ENCODE data around the gene HABP2.

Gene HABP2

DNA sequence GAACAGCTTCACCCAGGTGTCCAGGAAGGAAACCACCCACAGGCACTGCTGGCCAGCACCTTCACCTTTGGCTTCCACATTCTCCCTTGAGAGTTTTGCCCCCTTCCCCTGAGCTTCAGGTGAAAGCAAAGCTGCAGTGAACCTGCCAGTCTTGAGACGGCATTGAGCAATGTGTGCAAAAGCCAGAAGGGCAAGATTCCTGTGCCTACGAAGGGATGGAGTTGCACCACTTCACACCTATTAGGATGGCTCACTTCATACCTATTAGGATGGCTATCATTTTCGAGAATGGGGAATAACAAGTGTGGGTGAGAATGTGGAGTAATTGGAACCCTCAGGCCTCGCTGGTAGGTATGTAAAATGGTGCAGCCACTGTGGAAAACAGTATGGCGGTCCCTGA lies 7.2 kb downstream of the HABP2 start:
- DNase-seq = no peak

GRCh38 chr10:113561214-113561613 lies 8.4 kb downstream of the HABP2 start:
- DNase-seq = no peak

DNA sequence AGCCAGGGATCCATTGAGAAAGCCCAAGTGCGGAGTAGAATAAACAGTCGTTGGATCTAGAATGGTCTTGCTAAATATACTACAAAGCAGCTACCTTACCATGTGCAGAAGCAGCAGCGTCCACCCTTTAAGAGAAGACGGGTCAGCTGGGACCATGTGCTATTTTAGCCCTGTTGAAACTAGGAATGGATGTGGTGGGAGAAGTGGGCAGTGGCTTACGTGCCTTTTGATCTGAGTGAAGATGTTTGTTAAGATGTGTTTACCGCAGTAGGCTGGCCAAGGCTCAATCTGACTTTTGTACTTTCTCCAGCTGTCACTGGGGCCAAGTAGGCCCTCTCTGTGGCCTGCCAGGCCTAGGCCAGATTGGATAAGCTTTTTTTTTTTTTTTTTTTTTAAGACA lies 9.2 kb downstream of the HABP2 start:
- no peak for DNase-seq

GRCh38 chr10:113562704-113563103 lies 9.9 kb downstream of the HABP2 start:
- DNase-seq = no peak

DNA sequence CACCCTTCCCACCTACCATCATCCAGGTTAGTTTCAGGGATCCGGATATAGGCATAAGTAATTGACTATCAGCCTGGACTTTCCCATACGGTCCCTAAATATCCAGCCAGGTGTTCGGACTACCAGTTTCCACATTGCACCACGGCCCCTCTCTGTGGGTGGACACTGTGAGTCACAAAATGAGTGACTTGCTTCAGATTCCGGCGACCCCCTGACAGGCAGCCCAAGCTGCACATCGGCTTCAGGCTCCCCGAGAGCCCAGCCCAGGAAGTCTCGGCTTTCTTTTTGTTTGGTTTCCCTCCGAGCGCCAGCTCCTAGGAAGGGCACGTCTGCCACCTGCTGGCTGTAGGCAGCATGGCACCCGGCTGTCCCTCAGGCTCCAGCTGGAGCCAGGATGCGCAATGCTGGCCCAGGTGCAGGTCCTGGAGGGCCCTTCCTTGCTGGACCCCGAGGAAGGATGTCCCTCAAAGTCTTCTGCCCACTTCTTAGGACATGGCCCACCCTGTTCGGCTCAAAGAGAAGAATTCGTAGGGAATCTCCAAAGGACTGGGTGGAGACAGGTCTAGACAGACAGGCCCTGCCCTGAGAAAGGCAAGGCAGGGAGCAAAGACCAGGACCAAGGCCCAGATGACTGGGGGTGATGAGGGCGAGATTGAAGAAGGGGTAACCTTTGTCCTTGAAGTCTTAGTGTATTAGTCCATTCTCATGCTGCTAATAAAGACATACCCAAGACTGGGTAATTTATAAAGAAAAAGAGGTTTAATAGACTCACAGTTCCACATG lies 10.6 kb downstream of the HABP2 start:
- DNase-seq = peak; percentile 47 to 56

DNA sequence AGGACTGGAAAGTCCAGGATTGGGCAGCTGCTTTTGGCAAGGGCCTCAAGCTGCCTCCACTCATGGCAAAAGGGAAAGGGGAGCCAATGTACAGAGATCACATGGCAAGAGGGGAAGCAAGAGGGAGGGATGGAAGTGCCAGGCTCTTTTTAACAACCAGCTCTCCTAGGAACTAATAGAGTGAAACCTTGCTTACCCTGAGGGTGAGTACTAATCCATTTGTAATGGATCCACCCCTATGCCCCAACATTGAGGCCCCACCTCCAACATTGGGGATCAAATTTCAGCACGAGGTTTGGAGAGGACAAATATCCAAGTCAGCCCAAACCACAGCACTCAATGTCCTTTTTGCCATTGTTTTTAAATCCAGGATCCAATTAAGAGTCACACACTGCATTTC lies 12.5 kb downstream of the HABP2 start:
- no peak for DNase-seq

- no peak for DNase-seq
Observed at GRCh38 chr10:113566888-113567287, 14.0 kb downstream of the HABP2 start.

- no peak for DNase-seq
Observed at GRCh38 chr10:113569576-113569975, 16.7 kb downstream of the HABP2 start.

- DNase-seq = no peak
Observed at GRCh38 chr10:113572520-113573290, 19.9 kb downstream of the HABP2 start.

GRCh38 chr10:113573368-113573767 lies 20.5 kb downstream of the HABP2 start:
- no peak for DNase-seq

DNA sequence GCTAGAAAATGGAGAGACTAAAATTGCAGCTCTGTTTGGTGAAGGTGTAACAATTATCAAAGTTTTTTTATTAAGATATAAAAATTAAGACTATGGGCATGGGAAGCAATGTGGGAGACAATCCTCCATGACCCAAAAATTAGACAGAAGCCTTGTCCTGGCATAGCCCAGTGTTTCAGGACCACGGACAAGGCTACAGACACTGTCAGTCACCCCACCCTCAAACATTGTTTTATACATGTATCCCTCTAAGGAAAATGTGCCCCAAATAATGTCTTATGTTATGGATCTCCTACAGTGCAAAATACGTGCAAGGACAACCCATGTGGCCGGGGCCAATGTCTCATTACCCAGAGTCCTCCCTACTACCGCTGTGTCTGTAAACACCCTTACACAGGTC lies 24.0 kb downstream of the HABP2 start:
- no peak for DNase-seq

DNA sequence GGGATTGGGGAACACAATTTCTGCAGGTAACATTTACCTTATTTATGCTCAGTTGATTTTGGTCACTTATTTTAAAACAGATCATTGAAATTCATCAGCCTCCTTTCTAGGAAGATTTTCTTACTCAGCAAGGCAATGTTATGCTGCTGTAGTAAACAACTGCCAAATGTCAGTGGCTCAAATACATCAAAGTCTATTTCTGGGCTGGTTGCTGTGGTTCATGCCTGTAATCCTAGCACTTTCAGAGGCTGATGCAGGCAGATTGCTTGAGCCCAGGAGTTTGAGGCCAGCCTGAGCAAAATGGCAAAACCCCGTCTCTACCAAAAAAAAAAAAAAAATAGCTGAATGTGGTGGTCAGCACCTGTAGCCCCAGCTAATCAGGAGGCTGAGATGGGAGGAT lies 25.9 kb downstream of the HABP2 start:
- DNase-seq = no peak

GRCh38 chr10:113581092-113581491 lies 28.2 kb downstream of the HABP2 start:
- no peak for DNase-seq

- peak; percentile 49 to 54 for DNase-seq
Observed at GRCh38 chr10:113583571-113583970, 30.7 kb downstream of the HABP2 start.

GRCh38 chr10:113585949-113586348 lies 33.1 kb downstream of the HABP2 start:
- DNase-seq = peak; percentile 4 to 7

DNA sequence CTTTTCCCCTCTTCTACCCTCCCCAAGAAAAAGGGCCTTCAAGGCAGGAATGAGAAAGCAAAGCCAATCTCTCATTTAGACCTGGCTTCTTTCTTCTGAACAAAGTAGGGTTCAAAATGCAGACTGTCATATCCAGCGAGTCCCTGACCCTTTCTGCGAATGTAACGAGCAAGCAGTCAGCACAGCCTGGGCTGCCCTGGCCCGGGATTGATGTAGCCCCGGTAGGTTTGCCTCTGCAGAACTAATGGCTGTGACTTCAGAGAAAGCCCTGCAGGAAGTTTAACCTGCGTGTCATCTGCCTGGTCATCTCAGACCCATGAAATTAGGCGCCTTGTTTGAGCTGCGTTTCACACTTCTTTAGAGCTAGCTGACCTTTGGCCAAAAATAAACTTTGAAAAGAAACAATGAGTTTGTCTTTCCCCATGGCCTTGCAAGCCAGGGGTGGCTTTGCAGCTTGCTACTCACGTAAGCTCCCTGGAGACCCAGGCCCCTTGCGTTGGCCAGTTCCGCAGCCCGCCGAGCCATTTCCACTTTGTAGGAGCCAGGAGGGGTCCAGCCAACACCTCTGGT lies 36.4 kb downstream of the HABP2 start:
- no peak for DNase-seq

- no peak for DNase-seq
Observed at GRCh38 chr10:113590581-113590980, 37.7 kb downstream of the HABP2 start.

- no peak for DNase-seq
Observed at GRCh38 chr10:113592380-113592779, 39.5 kb downstream of the HABP2 start.

- DNase-seq = no peak
Observed at GRCh38 chr10:113594652-113595051, 41.8 kb downstream of the HABP2 start.

GRCh38 chr10:113600569-113600968 lies 47.7 kb downstream of the HABP2 start:
- no peak for DNase-seq

DNA sequence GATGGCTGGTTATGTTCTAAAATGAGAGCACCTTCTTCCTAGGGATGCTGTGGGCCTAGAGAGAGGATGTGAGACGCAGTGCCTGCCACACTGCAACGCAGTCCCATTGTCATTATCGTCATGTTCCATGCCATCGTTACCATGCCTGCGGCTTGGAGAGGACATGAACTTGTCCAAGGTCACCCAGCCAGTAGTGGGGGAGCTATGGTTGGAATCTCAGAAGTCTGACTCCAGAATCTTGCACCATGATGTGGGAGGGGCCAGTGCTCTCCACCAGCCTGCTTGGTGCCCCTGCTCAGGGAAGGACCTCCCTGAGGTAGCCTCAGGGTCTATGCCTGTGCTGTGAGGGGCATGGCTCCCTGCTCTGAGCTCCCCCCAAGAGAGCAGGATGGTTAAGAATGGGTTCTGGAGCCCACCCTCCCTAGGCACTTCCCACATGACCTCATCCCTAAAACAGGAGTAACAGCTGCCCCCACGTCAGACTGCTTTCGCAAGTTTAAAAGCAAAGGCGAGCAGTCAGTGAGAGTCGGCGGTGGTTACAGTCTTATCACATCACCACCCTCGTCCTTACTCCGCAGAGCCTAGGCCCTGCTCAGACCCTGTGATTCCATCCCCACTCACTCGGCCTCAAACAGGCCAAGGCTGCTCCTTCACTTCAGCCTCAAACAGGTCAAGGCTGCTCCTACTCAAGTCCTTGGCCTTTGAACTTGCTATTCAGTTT lies 50.4 kb downstream of the HABP2 start:
- no peak for DNase-seq

GRCh38 chr10:113604572-113604971 lies 51.7 kb downstream of the HABP2 start:
- DNase-seq = no peak

DNA sequence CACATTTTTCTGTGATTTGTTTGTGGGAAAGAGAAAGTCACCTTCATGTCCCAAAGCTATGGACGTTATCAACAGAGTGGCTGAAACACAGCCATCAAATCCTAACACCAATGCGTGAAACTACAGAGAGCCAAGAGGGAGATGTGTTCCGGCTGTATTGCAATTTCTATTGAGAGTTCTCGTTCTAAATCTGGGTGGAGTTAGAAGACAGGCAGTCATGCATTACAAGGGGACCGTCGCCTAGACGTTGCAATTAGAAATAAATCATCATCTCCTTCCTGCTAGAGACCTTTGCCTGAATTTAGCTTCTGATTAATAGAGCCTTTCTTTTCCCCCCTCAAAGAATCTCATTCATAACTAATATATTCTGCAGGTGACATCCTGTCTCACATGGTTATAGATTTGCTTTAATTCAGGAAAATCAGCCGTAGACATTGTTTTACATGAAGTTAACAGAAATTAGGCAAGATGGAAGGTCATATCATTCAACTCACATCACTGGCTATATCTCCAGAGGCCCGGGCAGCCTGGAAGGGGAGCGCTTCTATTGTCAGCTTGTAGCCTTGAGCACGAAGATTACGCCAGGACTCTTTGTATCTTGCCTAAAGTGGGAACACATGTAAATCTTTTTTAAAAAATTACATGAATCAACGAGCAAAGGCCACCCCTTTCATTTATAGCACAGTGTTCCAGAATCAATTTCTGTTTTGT lies 52.6 kb downstream of the HABP2 start:
- no peak for DNase-seq

Data from SHP77 (cell line).